ENCODE measurements around the gene SIGLEC9.
"Not testable (repeated sequence)": the region's sequence is repeated elsewhere in the genome, so short reads cannot be mapped to it uniquely, and the experiment has no call there.

Gene SIGLEC9

DNA sequence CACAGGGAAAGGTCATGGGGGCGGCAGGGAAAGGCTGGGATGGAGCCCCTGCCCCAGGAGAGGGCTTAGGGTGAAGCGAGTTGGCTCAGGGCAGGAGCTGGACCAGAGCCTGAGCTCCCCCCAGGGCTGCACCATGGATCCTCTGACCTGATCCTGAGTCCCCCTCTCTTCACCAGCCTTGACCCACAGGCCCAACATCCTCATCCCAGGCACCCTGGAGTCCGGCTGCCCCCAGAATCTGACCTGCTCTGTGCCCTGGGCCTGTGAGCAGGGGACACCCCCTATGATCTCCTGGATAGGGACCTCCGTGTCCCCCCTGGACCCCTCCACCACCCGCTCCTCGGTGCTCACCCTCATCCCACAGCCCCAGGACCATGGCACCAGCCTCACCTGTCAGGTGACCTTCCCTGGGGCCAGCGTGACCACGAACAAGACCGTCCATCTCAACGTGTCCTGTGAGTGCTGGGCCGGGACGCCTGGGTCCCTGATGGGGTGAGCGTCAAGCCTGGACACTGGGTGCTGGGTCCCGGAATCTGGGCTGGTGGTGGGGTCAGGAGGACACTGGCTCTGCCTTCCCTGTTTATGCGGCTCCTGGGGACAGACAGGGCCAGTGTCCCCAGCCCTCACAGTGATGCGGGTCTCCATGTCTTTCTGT is 842 bp downstream of the SIGLEC9 start:
- no peak for DNase-seq

- DNase-seq = no peak
These were observed 2.3 kb downstream of the SIGLEC9 start for GRCh38 chr19:51127032-51127431.

GRCh38 chr19:51127755-51128154 is 3.0 kb downstream of the SIGLEC9 start:
- no peak for DNase-seq

GRCh38 chr19:51128227-51128626 is 3.5 kb downstream of the SIGLEC9 start:
- no peak for DNase-seq

DNA sequence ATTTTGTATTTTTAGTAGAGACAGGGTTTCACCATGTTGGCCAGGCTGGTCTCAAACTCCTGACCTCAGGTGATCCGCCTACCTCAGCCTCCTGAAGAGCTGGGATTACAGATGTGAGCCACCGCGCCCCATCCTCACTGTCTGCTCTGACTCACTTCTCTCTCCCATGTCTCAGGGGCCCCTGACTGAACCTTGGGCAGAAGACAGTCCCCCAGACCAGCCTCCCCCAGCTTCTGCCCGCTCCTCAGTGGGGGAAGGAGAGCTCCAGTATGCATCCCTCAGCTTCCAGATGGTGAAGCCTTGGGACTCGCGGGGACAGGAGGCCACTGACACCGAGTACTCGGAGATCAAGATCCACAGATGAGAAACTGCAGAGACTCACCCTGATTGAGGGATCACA is 5.0 kb downstream of the SIGLEC9 start:
- DNase-seq = no peak

- DNase-seq = peak; percentile 36
These were observed 7.3 kb downstream of the SIGLEC9 start for GRCh38 chr19:51131780-51132680.

DNA sequence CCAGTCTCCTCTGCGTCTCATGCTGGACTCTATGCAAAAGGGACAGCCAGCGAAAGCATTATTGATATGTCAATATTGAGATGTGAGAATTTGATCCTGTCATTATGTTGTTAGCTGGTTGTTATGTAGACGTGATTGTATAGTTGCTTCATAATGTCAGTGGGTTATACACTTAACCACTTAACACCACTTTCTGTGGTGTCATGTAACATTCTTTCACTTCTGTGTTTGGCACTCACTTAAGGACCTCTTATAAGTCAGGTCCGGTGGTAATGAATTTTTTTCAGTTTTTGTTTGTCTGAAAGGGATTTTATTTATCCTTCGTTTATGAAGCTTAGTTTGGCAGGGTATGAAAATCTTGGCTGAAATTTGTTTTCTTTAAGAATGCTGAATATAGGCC is 10.3 kb downstream of the SIGLEC9 start:
- no peak for DNase-seq

GRCh38 chr19:51135986-51136762 is 11.5 kb downstream of the SIGLEC9 start:
- no peak for DNase-seq

DNA sequence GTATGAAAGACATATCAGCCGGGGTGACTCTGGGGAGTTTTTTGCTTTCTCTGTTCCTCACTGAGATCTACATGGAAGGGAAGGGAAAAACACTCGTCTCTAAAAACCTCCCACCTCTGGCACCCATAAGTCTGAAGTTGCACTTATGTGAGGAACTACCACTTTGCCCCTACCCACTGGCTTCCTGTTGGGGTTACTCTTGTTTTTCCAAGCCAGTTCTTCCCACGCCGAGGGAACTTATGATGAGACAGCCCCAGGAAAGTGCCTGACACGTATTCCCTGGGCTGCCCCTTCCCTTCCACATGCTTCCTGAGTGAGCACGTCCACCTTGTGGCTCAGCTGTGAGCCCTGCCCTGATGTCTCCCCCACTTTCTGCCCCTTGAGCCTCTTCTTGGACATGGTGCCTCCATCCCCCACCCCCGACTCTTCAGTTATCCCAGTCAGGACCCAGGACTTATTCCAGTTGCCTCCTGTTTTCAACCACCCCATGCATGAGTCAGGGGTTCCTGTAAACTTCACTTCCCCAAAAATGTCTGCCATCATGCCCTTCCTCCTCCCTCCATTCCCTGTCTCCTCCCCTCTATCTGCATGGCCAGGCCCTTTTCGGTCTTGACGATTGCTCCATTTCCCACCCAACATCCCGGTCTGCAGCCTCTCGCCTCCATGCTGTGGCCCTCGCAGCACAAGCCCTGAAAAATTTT is 12.3 kb downstream of the SIGLEC9 start:
- DNase-seq = no peak

DNA sequence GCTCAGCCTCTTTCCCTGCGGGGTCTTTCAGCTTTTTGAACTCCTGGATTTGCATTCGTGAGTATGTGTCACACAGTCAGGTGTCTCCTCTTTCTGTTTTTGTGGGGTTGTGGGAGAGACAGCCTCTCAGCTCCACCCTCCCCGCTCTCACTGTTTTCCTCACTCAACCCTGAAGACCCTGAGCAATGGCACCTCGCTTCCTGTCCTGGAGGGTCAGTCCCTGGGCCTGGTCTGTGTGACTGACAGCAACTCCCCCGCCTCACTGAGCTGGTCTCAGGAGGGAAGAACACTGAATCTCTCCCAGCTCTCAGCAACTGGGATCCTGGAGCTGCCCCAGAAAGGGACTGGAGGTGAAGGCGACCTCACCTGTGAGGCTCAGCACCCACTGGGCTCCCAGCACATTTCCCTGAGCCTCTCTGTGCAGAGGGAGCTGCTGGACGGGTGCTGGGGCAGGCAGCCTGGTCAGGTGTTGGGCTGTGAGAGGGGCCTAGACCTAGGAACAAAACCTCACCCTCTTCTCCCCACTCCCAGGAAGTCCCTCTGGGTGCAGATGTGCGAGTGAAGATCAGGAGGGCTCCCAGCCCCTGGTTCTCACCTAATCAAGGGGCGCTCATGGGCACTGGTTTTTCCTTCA is 13.2 kb downstream of the SIGLEC9 start:
- no peak for DNase-seq

DNA sequence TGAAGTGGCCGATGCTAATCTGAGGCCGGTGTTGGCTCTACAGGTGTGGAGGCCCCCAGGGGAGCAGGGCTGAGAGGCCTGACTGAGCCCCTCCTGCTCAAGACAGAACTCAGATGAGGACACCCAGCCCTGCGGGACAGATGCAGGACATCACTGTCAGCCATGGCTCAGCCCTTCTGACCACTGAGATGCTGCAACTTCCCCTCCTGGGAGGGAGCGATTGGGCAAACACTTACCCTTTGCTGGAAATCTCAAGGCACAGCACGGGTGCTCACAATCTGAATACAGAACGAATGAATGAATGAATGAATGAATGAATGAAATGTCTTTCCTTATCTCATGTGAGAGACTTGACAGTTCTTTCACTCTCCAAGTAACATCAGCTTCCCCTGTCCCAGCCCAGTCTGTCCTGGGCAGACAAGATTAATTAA is 13.9 kb downstream of the SIGLEC9 start:
- no peak for DNase-seq

GRCh38 chr19:51139299-51140014 is 14.8 kb downstream of the SIGLEC9 start:
- no peak for DNase-seq

DNA sequence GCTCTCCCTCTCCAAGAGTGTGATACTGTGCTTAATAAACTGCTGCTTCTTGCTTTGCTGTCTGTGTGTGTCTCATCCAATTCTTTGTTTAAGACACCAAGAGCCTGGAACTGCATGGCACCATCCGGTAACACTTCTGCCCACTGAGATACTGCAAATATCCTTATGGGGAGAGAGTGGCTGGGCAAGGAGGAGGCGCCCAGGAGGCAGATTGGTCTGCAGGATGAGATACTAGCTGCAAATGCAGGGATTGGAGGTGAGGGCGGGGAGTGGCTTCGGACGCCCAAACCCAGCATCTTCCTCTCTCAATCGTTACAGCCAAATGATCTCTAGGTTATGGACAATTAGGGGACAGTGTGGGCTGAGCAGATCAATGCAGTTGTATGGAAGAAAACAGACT is 15.7 kb downstream of the SIGLEC9 start:
- DNase-seq = no peak

DNA sequence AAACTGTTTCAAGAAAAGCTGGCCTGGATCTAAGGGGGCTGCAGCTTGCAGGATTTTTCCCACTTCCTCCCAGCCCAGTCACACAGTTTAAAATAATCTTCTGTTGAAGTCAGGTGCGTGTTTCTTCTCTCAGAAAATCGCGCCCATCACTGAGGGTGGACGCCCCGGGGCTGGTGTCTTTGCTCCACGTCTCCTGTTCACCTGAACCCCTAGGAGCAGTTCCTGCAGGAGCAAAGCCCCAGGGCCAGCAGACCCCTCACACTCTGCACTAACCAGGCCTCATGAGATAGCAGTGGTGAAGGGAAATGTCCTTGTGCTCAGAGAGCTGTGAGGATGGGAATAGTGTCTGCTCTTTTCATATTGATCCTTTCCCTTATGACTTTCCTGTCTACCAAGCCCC is 16.5 kb downstream of the SIGLEC9 start:
- no peak for DNase-seq

GRCh38 chr19:51142119-51142518 is 17.4 kb downstream of the SIGLEC9 start, which contains the start of gene SIGLEC7:
TSS of gene SIGLEC7 (plus strand) at chr19:51142301. CDS start at chr19:51142370, 69 bp downstream.
- DNase-seq = no peak

- DNase-seq = not testable (repeated sequence)
These were observed 18.2 kb downstream of the SIGLEC9 start for GRCh38 chr19:51142809-51143475.

- DNase-seq = no peak
These were observed 18.8 kb downstream of the SIGLEC9 start for GRCh38 chr19:51143486-51143885.

GRCh38 chr19:51144482-51145045 is 19.9 kb downstream of the SIGLEC9 start:
- no peak for DNase-seq

GRCh38 chr19:51145916-51146493 is 21.3 kb downstream of the SIGLEC9 start:
- no peak for DNase-seq

GRCh38 chr19:51146751-51147150 is 22.0 kb downstream of the SIGLEC9 start:
- no peak for DNase-seq
